UCSD-AML1 (cell line): ENCODE data around the gene TEX29.

Experiments used
- DNase-seq: peaks from one replicate; lab custom pipeline; 2025; ENCODE audit not compliant: unreplicated experiment; lab: John Stamatoyannopoulos, UW

TEX29 gene

DNA sequence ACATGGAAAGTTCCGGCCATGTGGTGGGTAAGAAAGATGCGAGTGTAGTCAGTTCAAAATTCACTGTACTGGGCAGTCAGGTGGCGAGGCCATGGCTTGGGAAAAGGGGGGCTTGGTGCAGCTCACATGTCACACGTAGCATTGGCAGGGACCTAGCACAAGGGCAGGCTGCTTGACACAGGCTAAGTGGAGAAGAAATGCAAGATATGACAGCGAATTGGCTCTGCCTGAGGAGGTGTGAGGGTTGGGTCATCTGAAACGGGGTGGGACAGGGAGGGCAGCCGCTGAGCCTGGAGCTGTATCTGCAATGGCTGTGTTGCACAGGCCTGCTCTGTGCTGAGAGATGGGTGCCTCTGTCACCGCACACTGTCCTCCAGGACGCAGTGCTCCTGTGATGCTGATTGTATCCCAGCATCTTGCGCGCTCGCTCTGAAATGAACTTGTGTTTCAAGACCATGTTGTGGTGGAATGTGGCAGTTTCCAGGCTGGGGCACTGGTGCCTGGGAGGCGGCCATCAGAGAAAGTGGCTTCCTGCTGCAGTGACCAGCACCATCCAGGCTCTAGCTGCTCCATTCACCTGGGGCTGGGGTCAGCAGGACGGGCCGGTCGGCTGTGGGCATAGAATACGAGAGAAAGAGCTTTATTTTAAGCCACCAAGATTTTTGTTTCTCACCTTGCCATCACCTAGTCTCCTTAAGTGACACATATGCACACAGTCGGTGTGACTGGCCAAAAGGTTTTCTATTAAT, 70.3 kb downstream of the TEX29 start:
- no peak for DNase-seq

DNA sequence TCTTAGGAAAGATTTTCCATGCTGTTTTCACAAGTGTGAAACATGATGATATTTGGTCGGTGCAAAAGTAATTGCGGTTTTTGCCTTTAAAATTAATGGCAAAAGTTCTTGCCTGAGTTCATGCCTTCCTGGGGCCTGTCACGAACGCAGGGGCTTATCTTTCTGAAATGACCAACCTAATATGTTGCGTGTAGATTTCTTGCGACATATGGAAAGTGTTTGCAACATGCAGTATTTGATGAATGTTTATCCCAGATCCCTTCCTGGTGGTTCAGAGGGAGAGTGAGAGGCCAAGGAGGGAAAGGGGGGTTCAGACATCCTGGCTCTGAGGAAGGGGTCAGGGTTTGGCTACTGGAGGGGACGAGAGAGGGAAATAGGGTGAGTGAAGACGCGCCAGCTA, 72.0 kb downstream of the TEX29 start:
- DNase-seq: no peak

DNA sequence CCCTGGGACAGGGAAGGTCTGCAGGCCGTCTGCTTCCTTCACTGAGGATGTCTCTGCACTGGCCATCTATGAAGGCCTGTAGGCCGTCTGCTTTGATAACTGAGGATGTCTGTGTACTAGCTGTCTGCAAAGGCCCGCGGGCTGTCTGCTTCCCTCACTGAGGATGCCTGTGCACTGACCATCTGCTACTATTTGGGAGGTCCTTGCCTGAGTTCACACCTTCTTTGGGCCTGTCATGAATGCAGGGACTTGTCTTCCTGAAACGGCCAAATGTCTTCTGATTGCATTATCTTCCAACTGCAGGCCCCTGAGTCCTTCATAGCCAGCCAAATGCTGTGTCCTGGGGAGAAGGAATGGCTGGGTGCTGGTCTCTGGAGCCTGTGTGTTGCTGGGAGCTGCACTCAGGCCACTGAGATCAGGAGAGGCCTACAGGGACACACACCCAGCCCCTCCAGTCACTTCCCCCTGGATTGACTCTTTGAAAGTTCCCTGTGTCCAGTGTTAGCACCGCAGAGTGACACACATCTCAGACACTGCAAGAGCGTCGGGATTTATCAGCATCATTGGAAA, 72.9 kb downstream of the TEX29 start:
- DNase-seq: no peak
